ENCODE data around the gene DNAJC27. TPM values are rescaled to one million over a fixed set of nuclear protein-coding genes. Genes with fewer than 3 reads are reported as not detected.

Gene DNAJC27
- total RNA-seq, 1 experiment from 2014 or later = 5.1 TPM

- Mint-ChIP-seq H3K27ac (ENCODE audit: unreplicated experiment) (no peak overlapping the region), H3K4me3 (ENCODE audit: unreplicated experiment) (no peak overlapping the region), H3K36me3 (ENCODE audit: insufficient read depth, unreplicated experiment) (no peaks in the 10 kb centered on the region), H3K9me3 (ENCODE audit: unreplicated experiment) (no peaks in the 10 kb centered on the region), H3K4me1 (ENCODE audit: low read depth, unreplicated experiment) (no peaks in the 10 kb centered on the region), H3K27me3 (ENCODE audit: insufficient read depth, unreplicated experiment) (no peaks in the 10 kb centered on the region)
- no peaks in the 10 kb centered on the region for H3K27me3 ChIP-seq (replicated peaks; ENCODE audit: control insufficient read depth, insufficient read depth, low read length)
- H3K4me1 ChIP-seq = no peaks in the 10 kb centered on the region
- no peak for TF ChIP-seq CTCF (IDR thresholded peaks at IDR 0.05; ENCODE audit: insufficient read depth in 1 of 2, low read depth in 1 of 2, low read length in 1 of 2, severe bottlenecking in 1 of 2, unreplicated experiment in 1 of 2)
- no TSS peak for BruUV-seq (replicated peaks)
- intact Hi-C loops (cut with micrococcal nuclease; ENCODE audit: unreplicated experiment) = no loop called here
- no peaks in the 10 kb centered on the region for H3K9me3 ChIP-seq
- ChIA-PET POLR2A (no interaction called here), CTCF (no interaction called here)
- H3K36me3 ChIP-seq (ENCODE audit: control insufficient read depth, insufficient read depth, low read length) = no peaks in the 10 kb centered on the region
- H3K4me3 ChIP-seq (ENCODE audit: low read depth, low read length) = no peak overlapping the region
- DNase-seq = no peak
Observed at GRCh38 chr2:24978661-24979060, 6.9 kb upstream of the DNAJC27 start.

GRCh38 chr2:24977631-24978030 is 5.9 kb upstream of the DNAJC27 start:
- Mint-ChIP-seq H3K27ac (ENCODE audit: unreplicated experiment) (no peak overlapping the region), H3K9me3 (ENCODE audit: unreplicated experiment) (no peaks in the 10 kb centered on the region), H3K4me3 (ENCODE audit: unreplicated experiment) (no peak overlapping the region), H3K27me3 (ENCODE audit: insufficient read depth, unreplicated experiment) (no peaks in the 10 kb centered on the region), H3K36me3 (ENCODE audit: insufficient read depth, unreplicated experiment) (peaks cover under 1% of the 10 kb centered on the region), H3K4me1 (ENCODE audit: low read depth, unreplicated experiment) (no peaks in the 10 kb centered on the region)
- Histone ChIP-seq H3K27me3 (replicated peaks; ENCODE audit: control insufficient read depth, insufficient read depth, low read length) (no peaks in the 10 kb centered on the region), H3K4me3 (ENCODE audit: low read depth, low read length) (no peak overlapping the region), H3K4me1 (no peaks in the 10 kb centered on the region), H3K36me3 (ENCODE audit: control insufficient read depth, insufficient read depth, low read length) (no peaks in the 10 kb centered on the region), H3K9me3 (no peaks in the 10 kb centered on the region)
- intact Hi-C loops (cut with micrococcal nuclease; ENCODE audit: unreplicated experiment) = no loop called here
- ChIA-PET POLR2A (no interaction called here), CTCF (interaction anchor here (0.6 kb wide), 1 partner anchor 151 kb away, joined by 4 read pairs; no protein-coding TSS in a partner anchor)
- BruUV-seq (replicated peaks) = no TSS peak
- no peak for DNase-seq
- no peak for TF ChIP-seq CTCF (IDR thresholded peaks at IDR 0.05; ENCODE audit: insufficient read depth in 1 of 2, low read depth in 1 of 2, low read length in 1 of 2, severe bottlenecking in 1 of 2, unreplicated experiment in 1 of 2)

GRCh38 chr2:24973812-24974211 is 2.1 kb upstream of the DNAJC27 start:
- Histone ChIP-seq H3K36me3 (ENCODE audit: control insufficient read depth, insufficient read depth, low read length) (no peaks in the 10 kb centered on the region), H3K4me3 (ENCODE audit: low read depth, low read length) (no peak overlapping the region), H3K9me3 (no peaks in the 10 kb centered on the region), H3K4me1 (no peaks in the 10 kb centered on the region), H3K27me3 (replicated peaks; ENCODE audit: control insufficient read depth, insufficient read depth, low read length) (no peaks in the 10 kb centered on the region)
- no peaks in the 10 kb centered on the region for H3K4me1 Mint-ChIP-seq (ENCODE audit: low read depth, unreplicated experiment)
- no peaks in the 10 kb centered on the region for H3K9me3 Mint-ChIP-seq (ENCODE audit: unreplicated experiment)
- peaks cover 17% of the 10 kb centered on the region for H3K36me3 Mint-ChIP-seq (ENCODE audit: insufficient read depth, unreplicated experiment)
- DNase-seq = no peak
- no TSS peak for BruUV-seq (replicated peaks)
- POLR2A ChIA-PET = no interaction called here
- H3K27me3 Mint-ChIP-seq (ENCODE audit: insufficient read depth, unreplicated experiment) = no peaks in the 10 kb centered on the region
- CTCF ChIA-PET = interaction anchor here (1.9 kb wide), 1 partner anchor 156 kb away, joined by 10 read pairs; no protein-coding TSS in a partner anchor
- no peak overlapping the region for H3K4me3 Mint-ChIP-seq (ENCODE audit: unreplicated experiment)
- no peak overlapping the region for H3K27ac Mint-ChIP-seq (ENCODE audit: unreplicated experiment)
- intact Hi-C loops (cut with micrococcal nuclease; ENCODE audit: unreplicated experiment) = loop anchor here (2.0 kb wide), 1 partner anchor 53 kb away; the partner anchor contains the start of gene ADCY3
- no peak for TF ChIP-seq CTCF (IDR thresholded peaks at IDR 0.05; ENCODE audit: insufficient read depth in 1 of 2, low read depth in 1 of 2, low read length in 1 of 2, severe bottlenecking in 1 of 2, unreplicated experiment in 1 of 2)

Data from Caco-2 (cell line).